Keratinocyte (primary cell): ENCODE data around the gene ERC2. TPM values are rescaled to one million over a fixed set of nuclear protein-coding genes. Genes with fewer than 3 reads are reported as not detected.

Experiments
- DNase-seq: peaks from one replicate; pipeline ENCODE4 v3.0.0-alpha.2; 2011; ENCODE audit warnings: low read depth, missing footprints, low spot score
- FAIRE-seq: peaks from 2 replicates; lab custom pipeline; 2011; peaks lifted over from hg19 to GRCh38; lab: Jason Lieb, UNC
- H2AFZ ChIP-seq: 2 replicates; pipeline ENCODE4 v1.6.0; 2012; ENCODE audit warnings: low read length, control low read depth, inconsistent platforms; ENCODE audit not compliant: control insufficient read depth
- H3K27ac ChIP-seq: 2 replicates; pipeline ENCODE4 v1.5.1; 2011; ENCODE audit warnings: low read length; ENCODE audit not compliant: control insufficient read depth, insufficient read depth
- H3K27me3 ChIP-seq: 3 replicates; pipeline ENCODE4 v1.6.0; 2011; ENCODE audit warnings: low read length; ENCODE audit not compliant: control insufficient read depth, insufficient read depth; ENCODE audit errors: extremely low read depth
- H3K36me3 ChIP-seq, 2 experiments: 2 replicates in 1 of 2; 3 replicates in 1 of 2; pipeline ENCODE4 v1.5.1; 2011; ENCODE audit warnings: low read length in 2 of 2, mild to moderate bottlenecking in 1 of 2; ENCODE audit not compliant: control insufficient read depth in 2 of 2, insufficient read depth in 2 of 2; ENCODE audit errors: extremely low read depth in 1 of 2
- H3K4me1 ChIP-seq: 3 replicates; pipeline ENCODE4 v1.5.1; 2011; ENCODE audit warnings: low read length; ENCODE audit not compliant: control insufficient read depth, insufficient read depth; ENCODE audit errors: extremely low read depth
- H3K4me2 ChIP-seq: 3 replicates; pipeline ENCODE4 v1.6.0; 2011; ENCODE audit warnings: low read depth, low read length; ENCODE audit not compliant: control insufficient read depth, insufficient read depth; ENCODE audit errors: extremely low read depth
- H3K4me3 ChIP-seq, 3 experiments: fragments of 200-600 bp in 1 of 3; sonication (generic) in 1 of 3; 2 replicates in 2 of 3; 3 replicates in 1 of 3; pipeline ENCODE4 v1.5.1; 2011 to 2016; ENCODE audit warnings: low read length in 3 of 3, mild to moderate bottlenecking in 3 of 3, control low read depth in 2 of 3, inconsistent platforms in 1 of 3, low read depth in 1 of 3, mixed read lengths in 1 of 3, mixed run types in 1 of 3, moderate library complexity in 1 of 3; ENCODE audit not compliant: control insufficient read depth in 2 of 3, insufficient read depth in 2 of 3; ENCODE audit errors: extremely low read depth in 1 of 3
- H3K79me2 ChIP-seq: 2 replicates; pipeline ENCODE4 v1.6.0; 2012; ENCODE audit warnings: low read length; ENCODE audit not compliant: control insufficient read depth, insufficient read depth
- H3K9ac ChIP-seq: 3 replicates; pipeline ENCODE4 v1.6.0; 2011; ENCODE audit warnings: low read length; ENCODE audit not compliant: control insufficient read depth, insufficient read depth; ENCODE audit errors: extremely low read depth
- H3K9me1 ChIP-seq: 3 replicates; pipeline ENCODE4 v1.6.0; 2011; ENCODE audit warnings: low read length; ENCODE audit not compliant: control insufficient read depth, insufficient read depth; ENCODE audit errors: extremely low read depth
- H3K9me3 ChIP-seq: 2 replicates; pipeline ENCODE4 v1.5.1; 2012; ENCODE audit warnings: low read depth, low read length; ENCODE audit not compliant: control insufficient read depth
- H4K20me1 ChIP-seq: 3 replicates; pipeline ENCODE4 v1.6.0; 2011; ENCODE audit warnings: low read length; ENCODE audit not compliant: control insufficient read depth, insufficient read depth; ENCODE audit errors: extremely low read depth
- CTCF ChIP-seq, 3 experiments: IDR thresholded peaks in 1 of 3; conservative IDR thresholded peaks in 1 of 3; optimal IDR thresholded peaks in 1 of 3; 2 replicates in 2 of 3; 3 replicates in 1 of 3; pipeline versions ENCODE3 to v1.5.1; 2011; ENCODE audit warnings: low read length in 3 of 3, mild to moderate bottlenecking in 3 of 3, moderate library complexity in 2 of 3, control low read depth in 1 of 3, inconsistent platforms in 1 of 3; ENCODE audit not compliant: insufficient read depth in 2 of 3; ENCODE audit errors: extremely low read depth in 1 of 3
- EZH2 ChIP-seq: IDR thresholded peaks from one replicate; pipeline ENCODE4 v1.6.1; 2012; ENCODE audit warnings: inconsistent platforms, mild to moderate bottlenecking, low read length, moderate library complexity
- dilution Hi-C: fragments of 300-500 bp; cut with MboI; formaldehyde crosslinking; loops from one replicate; pipeline ENCODE4 v1.7.0; 2020; ENCODE audit warnings: low sequenced_read_pairs; ENCODE audit not compliant: extremely low pct_ligation_motif_present
- polyA plus RNA-seq, 5 experiments: library from polyadenylated mRNA; depleted of rRNA in 3 of 5; stranded (reverse) in 3 of 5; stranded (forward) in 1 of 5; unstranded in 1 of 5; fragments of >200 nt; gene quantifications; 1 replicate in 1 of 5; 2 replicates in 3 of 5; 3 replicates in 1 of 5; pipeline versions ENCODE4 v1.2.1 to v1.2.3, GENCODE V29; 2011 to 2012; ENCODE audit warnings: missing spikeins in 2 of 5, low read depth in 1 of 5, low replicate concordance in 1 of 5

ERC2 gene
- polyA plus RNA-seq, 1 donor (not counting 4 experiments of a cell fraction or from before 2014, with no cell fraction given), result 0.08 TPM

GRCh38 chr3:56188201-56188600 is 280.1 kb downstream of the ERC2 start:
- dilution Hi-C loops, result no loop called here

GRCh38 chr3:56187051-56187450 is 281.2 kb downstream of the ERC2 start:
- Histone ChIP-seq H4K20me1 (no peaks in the 10 kb centered on the region), H3K27ac (no peak overlapping the region), H3K36me3 (no peaks in the 10 kb centered on the region), H2AFZ (no peak overlapping the region), H3K4me2 (no peak overlapping the region), H3K4me1 (no peaks in the 10 kb centered on the region), H3K9ac (no peak overlapping the region), H3K9me3 (no peaks in the 10 kb centered on the region), H3K9me1 (no peaks in the 10 kb centered on the region), H3K79me2 (no peaks in the 10 kb centered on the region), H3K27me3 (no peaks in the 10 kb centered on the region), H3K4me3 (no peak overlapping the region)
- TF ChIP-seq EZH2, result no peak
- no peak for TF ChIP-seq CTCF (optimal IDR thresholded peaks at IDR 0.05 in 1 of 3, IDR thresholded peaks at IDR 0.05 in 1 of 3, conservative IDR thresholded peaks at IDR 0.05 in 1 of 3; ENCODE audit: extremely low read depth in 1 of 3, insufficient read depth in 2 of 3, low read length in 3 of 3)
- dilution Hi-C loops, result no loop called here
- DNase-seq (no peak), FAIRE-seq (no peak)

More at GRCh38 chr3:56188201-56188600, 280.1 kb downstream of the ERC2 start:
- DNase-seq (no peak), FAIRE-seq (no peak)
- Histone ChIP-seq H3K27ac (no peak overlapping the region), H3K9ac (no peak overlapping the region), H3K9me1 (no peaks in the 10 kb centered on the region), H3K4me1 (no peaks in the 10 kb centered on the region), H3K9me3 (no peaks in the 10 kb centered on the region), H3K4me2 (no peak overlapping the region), H3K79me2 (no peaks in the 10 kb centered on the region), H4K20me1 (no peaks in the 10 kb centered on the region), H3K36me3 (no peaks in the 10 kb centered on the region), H3K27me3 (no peaks in the 10 kb centered on the region), H2AFZ (no peak overlapping the region), H3K4me3 (no peak overlapping the region)
- no peak for TF ChIP-seq CTCF (optimal IDR thresholded peaks at IDR 0.05 in 1 of 3, IDR thresholded peaks at IDR 0.05 in 1 of 3, conservative IDR thresholded peaks at IDR 0.05 in 1 of 3; ENCODE audit: extremely low read depth in 1 of 3, insufficient read depth in 2 of 3, low read length in 3 of 3)
- TF ChIP-seq EZH2, result no peak
